Mucosa of rectum (tissue), 2 donors: Measurements from ENCODE around the gene JTB.

Experiments
- H3K27ac ChIP-seq, 2 donors: one replicate each; pipeline ENCODE4 v1.7.0; 2013; ENCODE audit warnings: inconsistent platforms in 2 of 2, low read depth in 2 of 2, low read length in 2 of 2
- H3K27me3 ChIP-seq, 2 donors: one replicate each; pipeline ENCODE4 v1.7.0; 2013; ENCODE audit warnings: low read length in 2 of 2; ENCODE audit not compliant: control insufficient read depth in 2 of 2, insufficient read depth in 2 of 2
- H3K36me3 ChIP-seq, 2 donors: one replicate each; pipeline ENCODE4 v1.7.0; 2013; ENCODE audit warnings: low read length in 2 of 2; ENCODE audit not compliant: control insufficient read depth in 2 of 2, insufficient read depth in 2 of 2
- H3K4me1 ChIP-seq, 2 donors: one replicate each; pipeline ENCODE4 v1.7.0; 2013; ENCODE audit warnings: low read length in 2 of 2, mild to moderate bottlenecking in 1 of 2; ENCODE audit not compliant: control insufficient read depth in 2 of 2, insufficient read depth in 2 of 2
- H3K4me3 ChIP-seq, 2 donors: one replicate each; pipeline ENCODE4 v1.7.0; 2013; ENCODE audit warnings: low read length in 2 of 2
- H3K9ac ChIP-seq, 2 donors: one replicate each; pipeline ENCODE4 v1.7.0; 2013; ENCODE audit warnings: low read length in 2 of 2, low read depth in 1 of 2, mild to moderate bottlenecking in 1 of 2
- H3K9me3 ChIP-seq, 2 donors: one replicate each; pipeline ENCODE4 v1.7.0; 2013; ENCODE audit warnings: low read length in 2 of 2; ENCODE audit not compliant: control insufficient read depth in 2 of 2
- donor health status: healthy.
- donor health status: Normal muscosa, but diverticular disease.

JTB gene

DNA sequence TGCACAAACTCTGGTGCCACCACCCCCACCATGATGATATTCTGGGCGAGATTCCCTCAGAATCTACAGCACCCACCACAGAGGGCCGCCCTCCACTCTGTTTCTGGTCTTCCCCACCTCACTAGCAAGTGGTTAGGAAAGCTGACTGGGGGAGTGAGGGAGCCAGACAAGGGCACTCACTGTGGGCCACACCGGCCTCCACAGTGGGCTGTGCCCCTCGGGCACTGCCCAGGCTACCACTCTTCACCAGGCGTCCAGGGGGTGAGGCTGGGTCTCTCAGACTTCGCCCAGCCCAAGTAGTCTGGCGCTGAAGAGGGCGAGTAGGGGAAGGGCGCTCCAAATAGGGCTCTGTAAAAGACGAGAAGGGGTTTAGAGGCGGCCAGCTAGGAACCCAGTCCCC is 43.5 kb downstream of the JTB start:
- peaks cover 58 to 68% of the 10 kb centered on the region in 2 donors for H3K36me3 ChIP-seq
- H3K27me3 ChIP-seq: no peaks in the 10 kb centered on the region
- H3K27ac ChIP-seq: no peak overlapping the region
- H3K9me3 ChIP-seq: no peaks in the 10 kb centered on the region
- no peak overlapping the region for H3K9ac ChIP-seq
- no peak overlapping the region for H3K4me3 ChIP-seq
- peaks cover 0 to under 1% of the 10 kb centered on the region in 2 donors for H3K4me1 ChIP-seq

DNA sequence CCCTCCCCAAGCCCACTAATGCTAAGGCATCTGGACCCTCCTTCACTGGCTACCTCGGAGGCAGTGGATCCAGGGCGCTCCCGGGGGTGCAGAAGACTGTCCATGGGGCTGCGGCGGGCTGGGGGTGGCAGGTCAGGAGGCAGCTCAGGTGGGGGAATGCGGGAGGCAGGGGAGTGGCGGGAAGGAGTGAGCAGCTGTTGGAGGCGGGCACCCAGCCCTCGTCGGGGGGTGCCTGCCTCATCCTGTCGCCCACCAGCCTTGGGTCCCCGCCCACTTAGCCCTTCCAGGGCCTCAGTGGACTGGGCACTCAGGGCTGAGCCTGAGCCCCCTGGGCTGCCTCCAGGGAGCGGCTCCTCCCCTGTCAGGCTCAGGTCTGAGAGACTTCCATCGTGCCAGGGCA is 44.0 kb downstream of the JTB start:
- Histone ChIP-seq H3K27ac (no peak overlapping the region), H3K9ac (no peak overlapping the region), H3K27me3 (no peaks in the 10 kb centered on the region), H3K36me3 (peaks cover 58 to 68% of the 10 kb centered on the region in 2 donors), H3K4me3 (no peak overlapping the region), H3K9me3 (no peaks in the 10 kb centered on the region), H3K4me1 (peaks cover 0 to 3% of the 10 kb centered on the region in 2 donors)

DNA sequence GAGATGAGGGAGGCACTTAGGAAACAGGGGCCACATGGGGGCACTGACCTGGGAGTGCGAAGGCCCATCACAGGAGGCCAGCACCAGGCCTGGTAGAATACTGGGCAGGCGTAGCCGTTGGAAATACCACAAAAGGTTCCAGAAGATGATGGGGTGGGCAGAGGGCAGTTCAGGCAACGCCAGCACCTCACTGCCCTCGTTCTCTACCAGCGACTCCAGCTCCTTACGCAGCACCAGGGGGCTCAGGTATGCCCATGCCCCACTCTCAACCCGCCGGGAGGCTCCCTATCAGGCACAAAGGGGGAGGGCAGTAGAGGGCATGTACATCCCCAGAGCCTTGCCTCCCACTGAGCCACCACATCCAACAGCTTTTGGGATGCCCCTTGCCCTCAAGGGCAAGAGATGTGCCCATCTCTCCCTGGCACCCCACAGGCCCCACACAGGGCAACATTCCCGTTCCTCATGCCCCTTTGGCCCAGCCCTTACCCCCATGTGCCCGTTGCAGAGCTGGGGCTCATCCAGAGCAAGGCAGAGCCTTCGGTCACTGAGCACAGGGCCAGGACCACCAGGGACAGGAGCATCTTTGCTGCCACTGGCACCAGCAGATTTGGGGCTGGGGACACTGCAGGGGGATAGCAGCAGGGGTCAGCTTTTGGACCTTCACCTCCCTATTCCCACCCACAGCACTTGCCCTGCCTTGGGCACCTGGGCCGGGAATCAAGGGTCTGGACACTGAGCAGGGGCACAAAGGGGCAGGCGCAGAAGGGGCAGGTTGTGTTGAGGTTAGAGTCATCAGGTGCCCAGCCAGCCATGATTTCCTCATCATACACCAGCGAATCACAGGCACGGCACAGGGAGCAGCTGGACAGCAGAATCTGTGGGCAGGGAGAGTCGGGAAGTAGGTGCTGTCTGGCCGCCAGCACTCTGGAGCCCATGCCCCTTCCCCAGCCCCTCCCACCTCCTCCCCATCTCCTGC is 45.0 kb downstream of the JTB start:
- Histone ChIP-seq H3K27ac (no peak overlapping the region), H3K4me3 (no peak overlapping the region), H3K9ac (no peak overlapping the region), H3K4me1 (peaks cover 0 to 3% of the 10 kb centered on the region in 2 donors), H3K36me3 (peaks cover 53 to 63% of the 10 kb centered on the region in 2 donors), H3K9me3 (no peaks in the 10 kb centered on the region), H3K27me3 (no peaks in the 10 kb centered on the region)

DNA sequence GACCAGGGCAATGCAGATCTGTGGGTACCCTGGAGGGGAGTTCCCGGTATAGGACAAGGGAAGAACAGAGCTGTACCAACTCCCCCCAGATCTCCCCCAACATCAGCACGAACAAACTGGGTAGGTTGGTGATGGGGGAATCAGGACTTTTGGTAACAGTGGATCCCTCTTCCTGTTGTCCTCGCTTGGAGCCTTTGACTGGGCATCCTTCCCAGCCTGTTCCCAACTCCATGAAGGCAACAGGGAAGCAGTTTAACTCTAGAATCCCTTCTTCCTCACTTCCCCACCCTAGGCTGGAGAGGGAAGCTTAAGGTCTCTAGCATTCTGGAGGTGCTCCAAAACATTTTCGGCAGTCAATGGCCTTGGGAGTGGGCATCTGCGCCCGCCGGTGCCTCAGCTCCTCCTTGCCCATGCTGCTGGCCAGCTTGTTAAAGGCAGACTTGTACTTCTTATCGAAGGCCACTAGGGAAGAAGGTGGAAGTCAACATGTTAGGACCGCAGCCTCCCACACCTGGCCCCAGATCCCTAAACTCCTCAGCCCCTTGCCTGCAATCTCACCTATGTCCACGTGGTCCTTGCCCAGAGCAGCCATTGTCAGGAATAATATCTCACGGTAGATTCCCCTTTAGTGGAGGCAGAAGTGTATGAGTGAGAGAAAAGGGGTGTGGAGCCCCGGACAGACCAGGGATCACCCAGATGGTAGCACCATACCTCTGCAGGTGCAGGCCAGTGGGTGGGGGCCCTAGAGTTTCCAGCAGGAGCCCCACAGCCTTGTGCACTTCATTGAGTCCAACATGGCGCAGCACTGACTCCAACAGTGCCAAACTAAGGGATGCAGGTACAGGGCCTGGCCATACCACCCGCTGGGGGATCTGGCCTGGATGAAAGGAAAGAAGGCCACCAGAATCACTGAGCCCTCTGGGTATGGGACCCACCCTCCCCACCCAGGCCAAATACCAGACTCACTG is 47.2 kb downstream of the JTB start:
- Histone ChIP-seq H3K27ac (no peak overlapping the region), H3K36me3 (peaks cover 35 to 44% of the 10 kb centered on the region in 2 donors), H3K27me3 (no peaks in the 10 kb centered on the region), H3K9me3 (no peaks in the 10 kb centered on the region), H3K9ac (no peak overlapping the region), H3K4me3 (no peak overlapping the region), H3K4me1 (peaks cover 0 to 3% of the 10 kb centered on the region in 2 donors)

DNA sequence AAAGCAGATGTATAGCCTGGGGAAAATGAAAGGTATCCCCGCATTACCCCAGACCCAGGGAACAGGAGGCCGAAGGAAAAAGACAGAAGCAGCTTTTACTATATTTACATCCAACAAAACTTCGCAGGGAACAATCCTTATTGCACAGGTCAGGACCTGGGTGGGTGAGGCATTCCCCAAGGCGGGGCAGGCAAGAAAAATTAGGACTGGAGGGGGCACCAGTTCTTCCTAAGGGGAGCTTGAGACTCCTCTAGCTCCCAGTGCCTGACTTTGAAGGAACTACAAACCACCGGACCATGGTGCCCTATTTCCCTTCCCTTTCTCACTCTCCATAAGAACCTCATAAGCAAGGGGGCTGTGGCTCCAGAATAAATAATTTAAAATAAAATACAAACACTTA is 48.0 kb downstream of the JTB start:
- H3K27me3 ChIP-seq: no peaks in the 10 kb centered on the region
- peaks cover 0 to 3% of the 10 kb centered on the region in 2 donors for H3K4me1 ChIP-seq
- no peak overlapping the region for H3K9ac ChIP-seq
- peaks cover 31 to 38% of the 10 kb centered on the region in 2 donors for H3K36me3 ChIP-seq
- no peak overlapping the region for H3K27ac ChIP-seq
- H3K4me3 ChIP-seq: no peak overlapping the region
- H3K9me3 ChIP-seq: no peaks in the 10 kb centered on the region

DNA sequence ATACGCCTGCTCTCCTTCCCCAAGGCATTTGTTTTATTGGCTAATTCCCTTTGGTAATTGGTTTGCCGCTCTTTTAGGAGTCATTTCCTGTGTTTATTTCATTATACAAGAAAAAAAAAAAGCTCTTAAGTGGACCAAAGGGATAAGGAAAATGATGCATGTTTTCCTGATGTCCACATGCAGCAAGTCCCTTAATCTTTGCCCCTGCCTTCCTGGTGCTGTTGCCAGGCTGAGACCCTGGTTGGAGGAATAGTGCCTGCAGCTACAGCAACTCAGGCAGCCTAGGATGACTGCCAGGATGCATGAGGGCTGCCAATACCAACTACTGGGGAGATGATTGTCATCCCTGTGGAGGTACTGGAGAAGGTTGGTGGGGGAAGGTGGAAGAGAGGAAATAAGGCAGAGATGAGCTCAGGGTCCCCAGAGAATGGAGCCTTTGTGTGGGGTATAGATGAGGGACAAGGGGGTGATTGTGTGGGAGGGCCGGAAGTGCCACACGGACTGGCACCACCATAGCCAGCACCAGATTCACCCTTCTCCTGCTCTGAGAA is 48.6 kb downstream of the JTB start:
- Histone ChIP-seq H3K4me3 (no peak overlapping the region), H3K36me3 (peaks cover 31 to 34% of the 10 kb centered on the region in 2 donors), H3K9me3 (no peaks in the 10 kb centered on the region), H3K9ac (no peak overlapping the region), H3K27ac (peak overlapping the region in 1 of 2 donors; percentile 38), H3K27me3 (no peaks in the 10 kb centered on the region), H3K4me1 (peaks cover 4 to 6% of the 10 kb centered on the region in 2 donors)

DNA sequence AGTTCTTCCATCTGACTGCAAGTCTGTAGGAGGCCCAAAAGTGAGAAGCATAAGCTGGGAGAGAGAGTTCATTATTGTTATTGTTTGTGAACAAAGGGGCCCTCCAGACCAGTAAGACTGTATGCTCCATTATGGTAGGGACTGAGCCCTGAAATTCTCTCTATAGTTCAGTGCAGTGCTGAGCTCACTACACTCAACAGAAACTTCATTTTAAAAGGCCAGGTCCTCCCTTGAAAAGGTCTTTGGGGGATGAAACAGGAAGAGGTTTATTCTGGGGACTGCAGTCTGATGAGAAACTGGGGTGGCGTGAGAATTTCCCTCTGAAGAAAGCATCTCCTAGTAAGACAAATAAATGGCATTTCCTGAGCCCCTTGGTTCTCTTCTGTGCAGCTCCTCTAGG is 49.2 kb downstream of the JTB start:
- Histone ChIP-seq H3K27ac (no peak overlapping the region), H3K9me3 (no peaks in the 10 kb centered on the region), H3K9ac (no peak overlapping the region), H3K27me3 (no peaks in the 10 kb centered on the region), H3K36me3 (peaks cover 28 to 31% of the 10 kb centered on the region in 2 donors), H3K4me1 (peaks cover 5 to 11% of the 10 kb centered on the region in 2 donors), H3K4me3 (no peak overlapping the region)

DNA sequence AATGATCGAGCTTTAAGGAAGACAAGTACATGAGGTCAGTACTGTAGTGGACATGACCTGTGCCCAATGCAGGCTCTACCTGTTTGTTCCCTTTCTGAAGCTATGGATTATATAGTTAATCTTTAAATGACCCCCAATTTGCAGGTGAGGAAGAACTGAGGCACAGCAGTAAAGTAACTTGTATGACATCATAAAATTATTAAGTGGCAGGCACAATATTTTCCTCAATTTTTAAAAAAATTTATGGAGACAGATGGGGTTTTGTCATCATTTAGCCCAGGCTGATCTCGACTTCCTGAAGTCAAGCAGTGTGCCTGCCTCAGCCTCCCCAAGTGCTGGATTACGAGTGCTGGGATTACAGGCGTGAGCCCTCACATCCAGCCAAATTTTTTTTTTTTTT is 51.1 kb downstream of the JTB start:
- Histone ChIP-seq H3K27me3 (no peaks in the 10 kb centered on the region), H3K36me3 (peaks cover 14 to 19% of the 10 kb centered on the region in 2 donors), H3K27ac (no peak overlapping the region), H3K4me1 (peaks cover 10 to 17% of the 10 kb centered on the region in 2 donors), H3K4me3 (no peak overlapping the region), H3K9me3 (no peaks in the 10 kb centered on the region), H3K9ac (no peak overlapping the region)
